Measurements from ENCODE around the gene HDAC4.

Gene HDAC4

DNA sequence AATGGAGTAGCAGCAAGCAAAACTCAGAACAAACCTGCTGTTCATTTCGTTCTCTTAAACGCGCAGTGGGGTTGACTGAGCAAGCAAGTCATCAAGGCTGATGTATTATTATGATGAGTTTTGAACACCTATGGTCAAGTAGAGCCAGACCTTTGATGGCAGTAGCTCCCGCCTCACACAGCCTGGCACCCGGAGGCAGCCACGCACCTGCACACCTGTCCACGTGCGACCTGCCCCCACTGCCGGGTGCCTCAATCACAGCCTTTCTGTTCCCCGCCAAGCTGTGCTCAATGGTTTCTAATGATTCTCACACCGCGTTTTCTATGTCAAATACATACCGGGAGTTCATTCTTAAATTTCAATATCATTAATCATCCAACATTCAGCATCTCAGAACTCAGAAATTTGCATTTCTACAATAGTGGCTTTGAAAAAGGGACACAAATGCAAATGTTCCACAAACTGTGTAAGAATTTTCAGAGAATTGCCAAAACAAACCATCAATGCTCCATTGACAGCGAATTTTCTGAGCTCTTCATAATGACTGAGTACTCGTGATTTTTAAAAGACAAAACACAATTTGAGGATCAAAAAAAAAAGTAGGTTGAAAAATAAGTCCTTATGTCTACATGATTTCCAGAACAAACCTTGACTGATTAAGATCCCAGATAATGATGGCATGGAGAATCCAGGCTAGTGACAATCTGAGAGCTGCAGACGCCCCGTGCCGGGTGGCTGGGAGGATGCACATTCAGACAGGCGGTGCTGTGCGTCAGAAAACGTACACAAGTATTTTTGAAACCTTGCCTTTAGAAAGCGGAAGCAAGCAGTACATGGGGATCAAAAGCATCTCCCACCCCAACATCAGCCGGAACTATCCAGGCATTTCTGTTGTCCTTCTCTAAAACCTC lies 56.6 kb downstream of the HDAC4 start:
- no peak for DNase-seq

DNA sequence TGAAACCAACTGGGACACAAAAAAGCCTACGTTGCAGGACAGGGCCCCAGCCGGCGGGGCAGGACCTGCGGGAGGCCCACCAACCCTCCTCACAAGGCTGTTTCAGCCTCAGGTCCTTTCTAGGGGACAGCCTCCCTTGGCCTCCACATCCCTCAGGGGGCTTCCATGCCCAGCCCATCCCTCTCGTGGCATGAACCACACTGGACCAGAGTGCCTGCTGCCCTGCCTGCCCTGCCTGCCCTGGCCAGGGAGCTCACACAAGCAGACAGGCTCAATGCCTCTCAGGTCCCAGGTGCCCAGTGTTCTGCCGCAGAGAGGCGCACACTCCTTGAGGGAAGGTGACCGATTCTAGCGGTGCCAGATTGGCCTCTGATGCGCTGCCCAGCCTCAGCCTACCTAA lies 57.4 kb downstream of the HDAC4 start:
- no peak for DNase-seq

DNA sequence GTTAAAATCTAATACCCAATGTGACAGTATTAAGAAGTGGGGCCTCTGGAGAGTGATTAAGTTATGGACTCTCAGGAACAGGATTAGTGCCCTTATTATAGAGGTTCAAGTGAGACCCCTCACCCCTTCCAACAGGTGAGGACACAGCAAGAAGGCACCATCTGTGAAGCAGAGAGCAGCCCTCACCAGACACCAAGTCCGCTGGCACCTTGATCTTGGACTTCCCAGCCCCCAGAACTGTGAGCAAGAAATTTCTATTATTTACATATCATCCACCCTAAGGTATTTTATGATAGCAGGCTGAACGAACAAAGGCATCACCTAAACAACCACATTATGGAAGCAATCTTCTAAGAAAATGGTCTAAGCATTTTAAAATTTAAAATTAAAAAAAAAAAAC lies 59.0 kb downstream of the HDAC4 start:
- DNase-seq = no peak

DNA sequence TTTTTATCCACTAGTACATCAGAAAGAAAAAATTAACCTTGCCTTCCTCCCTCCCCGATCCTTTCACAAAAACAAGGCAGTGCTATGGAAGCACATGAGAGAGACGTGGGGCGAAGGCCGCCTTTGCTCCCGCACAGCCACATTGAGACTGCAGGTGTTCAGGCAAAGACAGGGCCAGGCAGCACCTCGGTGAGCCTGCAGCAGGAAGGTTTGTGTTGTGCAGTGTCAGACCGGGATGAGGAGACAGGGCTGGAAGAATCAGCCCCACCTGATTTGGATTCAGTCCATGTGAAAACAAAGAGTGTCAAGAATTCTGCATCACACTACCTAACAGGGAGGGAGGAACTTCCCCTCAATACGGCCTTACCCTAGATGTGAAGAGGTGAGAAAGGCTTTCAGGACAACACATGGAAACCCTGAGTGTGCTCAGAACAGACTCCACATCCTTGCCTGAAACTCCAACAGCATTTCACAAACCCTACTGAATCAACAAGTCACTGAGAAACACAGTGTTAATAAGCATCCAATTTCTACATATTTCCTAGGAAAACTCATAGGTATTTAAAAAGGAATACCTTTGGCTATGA lies 59.6 kb downstream of the HDAC4 start:
- DNase-seq = no peak

DNA sequence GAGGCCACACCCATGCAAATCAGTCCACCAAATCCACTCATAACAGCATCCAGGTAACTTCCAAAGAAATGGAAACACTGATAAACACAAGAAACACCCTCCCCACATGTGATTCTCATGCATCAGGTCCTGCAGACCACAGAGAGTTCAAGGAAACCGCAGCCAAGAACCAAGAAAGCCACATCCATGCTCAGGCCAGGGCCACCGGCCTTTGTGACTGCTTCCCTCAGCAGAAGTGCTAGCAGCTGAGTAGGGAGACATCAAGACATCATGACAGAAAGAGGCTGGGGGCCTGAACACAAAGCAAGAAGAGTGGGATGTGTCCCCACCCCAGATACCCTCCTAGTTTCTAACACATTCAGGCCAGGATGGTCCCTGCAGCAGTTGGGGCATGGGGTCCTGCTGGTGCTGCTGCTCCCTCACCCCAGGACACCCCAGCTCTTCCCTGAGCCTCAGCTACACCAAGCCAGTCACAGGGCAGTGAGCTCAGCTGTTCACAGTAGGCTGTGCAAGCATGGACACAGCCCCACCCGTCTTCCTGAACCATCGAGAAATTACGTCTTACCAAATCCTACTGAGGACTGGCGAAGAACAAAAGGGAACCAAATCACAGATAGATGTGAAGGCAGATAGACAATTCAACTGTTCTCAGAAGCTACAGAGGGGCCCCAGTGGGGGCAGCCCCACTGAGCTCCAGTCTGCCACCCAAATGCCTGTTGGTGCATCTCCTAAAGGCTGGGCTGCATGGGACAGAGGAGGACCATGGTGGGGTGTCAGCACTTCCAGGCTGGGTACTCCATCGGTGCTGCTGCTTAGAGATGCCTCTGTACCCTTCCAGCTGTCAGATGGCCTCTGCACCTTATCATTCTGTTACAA lies 60.9 kb downstream of the HDAC4 start:
- peak in 1 of 2 donors; percentile 44 for DNase-seq

DNA sequence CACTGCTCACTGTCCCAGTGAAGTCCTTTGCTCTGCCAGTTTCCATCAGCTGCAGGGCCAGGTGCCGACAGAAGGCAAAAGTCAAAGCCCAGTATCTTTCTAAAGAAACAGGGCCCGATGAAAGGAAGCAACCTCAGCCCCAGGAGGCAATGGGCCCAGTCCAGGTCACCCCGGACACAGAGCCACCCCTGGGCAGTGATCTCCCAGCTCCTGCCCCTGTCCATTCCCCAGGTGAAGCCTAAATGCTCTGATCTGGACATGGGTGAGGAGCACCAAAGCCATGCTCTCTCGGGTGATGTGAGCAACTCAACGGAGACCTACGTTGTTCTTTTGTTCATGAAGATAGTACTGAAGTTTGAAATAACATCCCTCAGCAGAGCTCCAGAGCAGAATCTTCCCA lies 61.6 kb downstream of the HDAC4 start:
- DNase-seq = no peak

DNA sequence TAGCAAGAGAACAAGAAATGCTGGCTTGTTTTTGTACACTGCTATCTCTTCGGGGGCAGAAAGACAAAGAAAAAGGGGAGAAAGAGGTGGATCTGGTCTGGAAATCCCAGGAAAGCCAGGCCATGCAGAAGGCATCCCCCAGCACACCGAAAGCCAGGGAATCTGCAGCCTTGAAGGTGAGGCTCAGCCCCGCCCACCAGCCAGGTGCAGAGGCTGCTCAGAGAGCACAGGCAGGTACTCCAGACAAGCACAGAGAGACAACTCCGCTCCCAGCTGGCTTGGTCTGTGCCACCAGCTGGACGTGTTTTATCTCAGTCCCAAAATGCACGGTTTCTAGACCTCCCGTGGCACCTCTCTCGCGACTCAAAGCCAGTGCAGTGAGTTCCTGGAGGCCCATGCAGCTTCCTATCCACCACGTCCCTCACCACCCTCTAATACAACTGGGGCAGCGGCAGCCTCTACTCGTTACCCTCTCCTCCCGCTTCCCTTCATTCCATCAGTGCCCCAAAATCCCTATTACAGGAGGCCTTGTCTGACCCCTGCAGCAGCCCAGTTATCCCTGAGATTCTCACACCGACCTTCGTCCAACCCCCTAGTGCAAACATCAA lies 62.8 kb downstream of the HDAC4 start:
- no peak for DNase-seq

DNA sequence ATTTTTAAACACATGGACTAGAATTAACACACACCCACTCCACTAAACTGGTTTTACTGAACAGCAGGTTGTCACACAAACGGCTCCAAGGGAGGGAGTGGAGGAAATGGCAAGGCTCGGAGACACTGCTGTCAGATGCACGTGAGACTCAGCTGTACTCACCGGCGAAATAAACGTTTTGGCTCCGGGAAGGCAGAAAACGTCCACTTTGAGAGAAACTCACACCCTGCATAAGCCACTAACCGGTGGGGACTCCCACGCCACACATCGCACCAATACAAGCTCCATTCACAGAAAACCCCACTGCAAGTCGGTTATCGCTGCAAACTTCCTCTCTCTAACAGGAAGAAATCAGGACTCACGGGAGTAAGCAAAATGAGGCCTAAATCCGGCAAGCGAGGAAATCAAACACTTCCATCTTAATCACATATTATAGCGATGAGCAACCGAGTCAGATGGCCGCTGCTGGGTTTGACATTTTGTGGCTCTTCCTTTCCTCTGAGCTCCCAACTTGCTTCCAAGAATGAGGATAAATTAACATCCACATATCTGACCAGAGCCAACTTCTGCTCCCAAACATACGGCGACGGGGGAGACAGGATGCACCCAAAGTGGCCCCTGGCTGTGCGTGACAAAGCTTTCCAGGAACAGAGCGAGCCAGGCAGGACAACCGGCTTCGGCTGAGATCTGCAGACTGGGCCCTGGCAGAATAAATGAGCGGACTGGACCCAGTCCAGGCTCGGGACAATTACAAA lies 63.5 kb downstream of the HDAC4 start:
- DNase-seq = no peak

DNA sequence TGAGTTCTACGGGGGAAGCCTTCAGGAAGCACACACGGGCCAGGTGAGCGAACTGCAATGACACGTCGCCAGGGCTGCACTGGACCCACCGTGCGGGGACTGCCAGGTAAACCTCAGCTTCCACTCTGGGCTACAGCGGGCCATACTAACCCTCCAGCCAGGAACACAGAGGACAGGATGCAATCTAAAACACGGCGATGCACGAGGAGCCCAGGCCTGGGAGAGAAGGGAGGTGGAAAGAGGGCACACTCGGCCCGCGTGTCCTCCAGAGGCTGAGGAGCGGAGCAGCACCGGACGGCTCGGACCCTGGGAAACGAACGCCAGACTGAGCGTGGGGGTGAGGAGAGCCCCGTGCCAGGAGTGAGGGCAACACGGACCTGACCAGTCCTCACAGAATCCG lies 69.3 kb downstream of the HDAC4 start:
- DNase-seq = peak in 1 of 2 donors; percentile 12

DNA sequence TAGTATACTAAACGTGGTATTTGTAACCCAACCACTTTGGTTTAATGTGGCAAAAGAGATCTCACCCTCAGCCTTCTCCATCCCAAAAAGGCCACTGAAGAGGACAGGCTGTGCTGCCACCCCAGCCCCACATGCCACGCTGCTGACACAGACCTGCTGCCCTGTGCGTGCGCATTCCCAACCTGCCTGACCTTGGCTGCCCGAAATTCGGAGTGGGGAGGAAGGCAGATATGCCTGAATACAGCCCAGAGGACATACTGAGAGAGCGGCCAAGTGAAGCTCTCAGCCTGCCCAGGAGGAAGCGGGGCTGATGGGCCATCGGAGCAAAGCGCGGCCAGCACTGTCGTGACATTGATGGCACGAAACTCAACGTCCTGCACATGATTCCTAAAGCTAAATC lies 70.0 kb downstream of the HDAC4 start:
- peak in 1 of 2 donors; percentile 13 for DNase-seq

DNA sequence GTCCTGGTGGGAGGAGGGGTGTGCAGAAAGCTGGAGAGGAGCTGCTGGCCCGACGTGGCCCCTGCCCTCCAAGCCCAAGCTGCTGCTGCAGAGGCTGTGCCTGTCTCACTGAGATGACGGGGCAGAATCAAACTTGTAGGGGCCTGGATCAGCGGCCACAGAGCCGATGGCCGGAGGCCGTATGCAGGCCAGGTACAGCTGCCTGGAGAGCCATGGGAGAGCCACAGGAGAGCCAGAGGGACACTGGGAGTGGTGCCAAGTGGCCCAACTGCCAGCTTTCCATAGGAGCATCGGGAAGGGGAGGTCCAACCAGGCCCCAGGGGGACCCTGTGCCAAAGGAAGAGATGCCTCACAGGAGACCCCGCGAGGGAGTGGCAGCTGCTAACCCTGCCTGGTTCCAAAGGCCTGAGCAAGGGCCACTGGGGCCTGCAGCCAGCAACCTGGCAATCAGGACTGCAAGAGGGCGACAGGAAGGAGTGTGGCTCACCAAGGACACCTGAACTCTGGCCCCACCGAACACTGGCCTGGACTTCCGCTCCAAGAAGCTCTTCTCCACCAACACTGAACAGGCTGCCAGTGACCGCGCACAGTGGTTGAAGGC lies 70.7 kb downstream of the HDAC4 start:
- DNase-seq = peak in 1 of 2 donors; percentile 12

DNA sequence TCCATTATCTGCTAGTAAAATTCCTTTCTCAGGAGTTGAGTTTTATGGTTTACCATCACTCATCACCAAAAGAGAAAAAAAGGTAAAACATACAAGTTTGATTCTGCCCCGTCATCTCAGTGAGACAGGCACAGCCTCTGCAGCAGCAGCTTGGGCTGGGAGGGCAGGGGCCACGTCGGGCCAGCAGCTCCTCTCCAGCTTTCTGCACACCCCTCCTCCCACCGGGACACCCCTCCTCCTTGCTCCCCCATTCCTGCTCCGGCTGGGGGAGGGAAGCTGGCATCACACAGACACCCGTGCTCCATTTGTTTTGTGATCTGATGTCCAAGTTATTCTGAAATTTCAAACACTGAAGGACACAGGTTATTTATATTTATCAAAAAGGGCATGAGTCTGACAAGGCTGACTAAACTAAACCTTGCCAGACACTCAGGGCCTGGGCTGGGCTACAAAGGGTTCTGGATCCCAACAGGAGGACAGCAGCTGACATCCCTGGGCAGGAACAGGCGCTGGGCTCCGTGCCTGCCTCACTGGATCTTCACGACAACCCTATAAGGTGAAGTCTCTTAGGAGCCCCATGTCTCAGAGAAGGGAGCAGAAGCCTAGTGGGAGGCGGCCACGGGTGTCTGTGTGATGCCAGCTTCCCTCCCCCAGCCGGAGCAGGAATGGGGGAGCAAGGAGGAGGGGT lies 71.4 kb downstream of the HDAC4 start:
- no peak for DNase-seq

DNA sequence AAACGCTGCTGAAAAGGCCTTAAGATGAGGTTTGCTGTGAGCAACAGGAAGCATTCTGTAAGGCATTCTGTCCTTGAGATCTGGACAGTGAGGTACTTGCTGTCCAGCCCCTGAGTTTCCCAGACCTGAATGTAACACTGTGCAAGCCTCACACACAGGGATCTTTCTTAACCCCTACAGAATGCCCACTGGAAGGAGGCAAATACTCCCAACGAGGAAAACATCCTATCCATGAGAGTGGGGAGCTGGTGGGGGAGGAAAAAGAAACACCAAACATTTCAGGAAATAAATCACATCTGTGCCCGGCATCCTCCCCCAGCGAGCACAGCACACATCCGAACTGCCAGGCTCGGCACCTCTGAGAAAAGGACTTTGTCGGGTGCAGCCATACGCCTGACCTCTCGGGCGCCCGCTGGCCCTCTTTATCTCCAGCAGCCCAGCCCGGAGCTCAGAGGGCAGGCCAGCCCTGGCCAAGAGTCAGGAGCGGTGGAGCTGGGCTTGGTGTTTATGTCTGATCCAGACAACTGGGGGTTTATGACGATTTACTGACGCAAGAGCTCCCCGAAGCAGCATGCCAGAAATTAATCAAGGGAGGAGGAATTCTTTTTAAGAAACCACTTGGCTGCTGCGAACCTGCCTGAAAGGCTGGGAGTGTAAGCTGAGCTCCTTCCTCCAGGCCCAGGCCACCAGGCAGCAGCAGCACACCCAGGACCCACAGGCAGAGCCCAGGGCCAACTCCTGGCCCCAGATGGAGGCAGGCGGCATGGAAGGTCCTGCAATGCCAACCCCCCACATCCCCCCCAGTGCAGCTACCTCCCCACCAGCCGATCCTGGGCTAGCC lies 72.2 kb downstream of the HDAC4 start:
- DNase-seq = no peak

DNA sequence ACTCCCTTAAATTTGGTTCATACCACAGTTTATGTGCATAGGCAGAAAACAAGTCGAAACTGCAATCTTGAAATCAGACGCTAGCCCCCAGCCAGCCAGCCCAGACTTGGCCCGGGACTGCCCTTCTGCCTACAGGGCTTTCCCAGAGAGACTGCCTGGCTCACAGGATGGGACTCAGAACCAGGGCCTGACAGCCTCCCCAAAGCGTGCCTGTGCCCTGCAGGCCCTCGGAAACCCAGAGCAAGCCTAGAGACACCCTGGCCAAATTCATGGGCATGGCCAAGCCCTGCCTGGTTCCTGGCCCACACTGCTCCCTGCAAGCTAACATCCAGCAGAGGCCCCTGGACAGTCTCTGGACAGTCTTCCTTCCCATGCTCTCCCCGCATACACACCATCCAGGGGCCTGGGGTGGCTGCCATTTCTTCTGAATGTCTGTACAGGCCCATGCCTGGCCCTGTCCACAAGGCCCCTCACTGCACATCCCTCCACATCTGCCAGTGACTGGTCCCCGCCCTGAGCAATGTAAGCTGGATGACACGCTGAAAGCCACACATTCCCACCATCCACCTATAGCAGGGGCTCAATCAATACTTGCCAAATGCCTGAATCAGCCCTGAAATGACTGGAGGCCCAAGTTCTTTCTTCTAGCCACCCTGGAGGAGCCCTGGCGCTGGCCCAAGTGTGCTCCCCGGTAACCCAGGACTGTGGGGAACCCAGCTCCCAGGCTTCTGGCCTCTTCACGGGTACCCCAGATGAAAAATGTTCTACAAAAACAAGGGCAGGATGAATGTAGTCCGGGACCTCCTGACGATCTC lies 73.1 kb downstream of the HDAC4 start:
- DNase-seq = no peak

DNA sequence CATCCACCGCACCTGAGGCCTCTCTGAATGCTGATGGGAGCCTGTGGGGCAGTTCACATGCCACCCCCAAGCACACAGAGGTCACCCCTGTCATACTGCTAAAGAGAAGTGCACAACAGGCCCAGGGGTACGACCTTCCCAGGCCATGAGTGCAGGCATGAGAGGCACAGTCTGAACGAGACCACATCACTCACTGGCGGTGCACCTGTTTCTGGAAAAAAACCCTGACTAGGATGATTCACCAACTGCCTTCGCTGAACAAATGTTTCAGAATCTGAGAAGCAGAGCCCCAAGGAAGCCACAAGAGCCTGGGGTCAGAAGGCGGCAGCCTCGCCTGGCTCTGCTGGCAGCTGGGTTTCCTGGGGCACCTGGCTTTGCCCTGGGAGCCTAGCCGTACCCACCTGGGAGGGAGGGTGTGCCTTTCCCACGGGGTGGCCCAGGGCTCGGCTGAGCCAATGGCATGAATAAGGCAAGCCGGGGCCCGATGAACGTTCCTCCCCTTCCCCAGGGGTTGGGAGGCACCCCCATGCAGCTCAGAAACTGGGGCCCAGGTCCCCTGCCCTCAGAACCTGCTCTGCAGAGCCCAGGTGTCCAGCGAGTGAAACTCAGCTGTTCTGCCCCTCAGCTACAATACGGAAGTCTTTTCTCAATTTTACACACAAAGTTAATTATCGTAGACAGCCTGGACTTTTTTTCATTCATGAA lies 73.8 kb downstream of the HDAC4 start:
- peak; percentile 68 to 72 for DNase-seq

DNA sequence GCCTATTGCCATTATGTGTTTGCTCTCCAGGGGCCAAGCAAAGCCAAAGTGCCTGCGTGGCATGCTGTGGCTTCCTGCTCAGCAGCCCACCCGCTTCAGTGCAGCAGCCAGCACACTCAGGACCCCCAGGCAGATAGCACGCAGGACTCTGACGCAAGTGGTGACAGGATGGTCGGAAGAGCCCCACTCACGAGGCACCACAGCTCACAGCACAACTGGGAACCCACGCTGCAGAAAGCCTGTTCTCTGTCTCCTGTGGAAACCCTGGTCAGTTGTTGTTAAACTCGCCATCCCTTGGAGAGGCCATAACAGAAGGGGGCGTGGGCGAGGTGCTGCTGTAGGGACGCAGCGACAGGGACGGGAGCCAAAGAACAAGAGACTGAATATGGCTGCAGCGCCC lies 76.4 kb downstream of the HDAC4 start:
- DNase-seq = no peak

DNA sequence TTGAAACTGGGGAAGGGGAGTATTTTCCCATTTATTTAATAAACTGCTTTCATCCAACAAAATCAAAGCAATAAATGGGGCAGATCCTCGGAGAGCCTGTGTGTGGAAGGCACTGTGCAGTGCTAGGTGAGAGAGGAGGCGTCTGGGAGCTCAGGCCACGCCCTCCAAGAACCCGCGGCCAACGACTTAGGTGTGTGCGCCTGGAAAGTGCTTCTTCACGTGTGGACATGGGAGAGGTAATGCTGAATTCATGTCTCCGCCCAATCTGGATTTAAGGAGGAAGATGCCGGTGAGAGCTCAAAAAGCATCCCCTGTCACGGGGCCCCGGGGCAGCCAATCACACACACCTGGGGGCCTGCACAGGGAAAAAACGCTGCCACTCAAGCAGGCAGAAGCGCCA lies 77.4 kb downstream of the HDAC4 start:
- DNase-seq = no peak

DNA sequence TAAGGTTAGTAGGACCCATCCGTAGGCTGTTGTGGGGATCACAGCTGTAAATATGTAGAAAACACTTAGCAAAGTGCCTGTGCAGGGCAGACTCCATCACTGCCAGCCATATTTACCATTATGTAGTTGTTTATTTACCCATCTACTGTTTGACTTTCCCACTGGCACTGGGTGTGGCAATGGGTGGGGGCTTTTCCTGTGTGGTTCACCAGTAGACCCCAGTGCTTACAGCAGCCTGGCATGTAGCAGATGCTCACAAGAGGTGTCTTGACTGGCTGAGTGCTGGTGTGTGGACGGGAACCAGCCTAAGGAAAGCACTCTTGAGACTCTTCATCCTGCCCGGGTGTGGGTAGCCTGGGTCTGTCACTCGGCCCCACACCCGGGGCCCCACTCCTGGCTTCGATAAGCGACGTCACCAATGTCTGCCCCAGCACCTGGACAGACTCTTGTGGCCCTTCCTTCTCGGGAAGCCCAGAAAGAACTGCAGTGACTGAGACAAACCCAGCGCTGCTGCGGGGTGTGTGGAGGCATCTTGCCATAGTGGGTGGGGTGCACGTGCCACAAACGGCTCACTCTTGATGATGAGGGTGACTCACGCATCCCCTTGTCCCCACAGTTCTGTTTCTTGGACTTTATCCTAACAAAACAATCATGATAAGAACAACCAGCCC lies 78.3 kb downstream of the HDAC4 start:
- DNase-seq = no peak

Data from stimulated activated CD4-positive, alpha-beta T cell treated with anti-CD3 and anti-CD28 coated beads, Interleukin-2, amount 100 ng/mL, for 24 hours (primary cell).